ENCODE results near the gene KCNV2.

The KCNV2 gene

DNA sequence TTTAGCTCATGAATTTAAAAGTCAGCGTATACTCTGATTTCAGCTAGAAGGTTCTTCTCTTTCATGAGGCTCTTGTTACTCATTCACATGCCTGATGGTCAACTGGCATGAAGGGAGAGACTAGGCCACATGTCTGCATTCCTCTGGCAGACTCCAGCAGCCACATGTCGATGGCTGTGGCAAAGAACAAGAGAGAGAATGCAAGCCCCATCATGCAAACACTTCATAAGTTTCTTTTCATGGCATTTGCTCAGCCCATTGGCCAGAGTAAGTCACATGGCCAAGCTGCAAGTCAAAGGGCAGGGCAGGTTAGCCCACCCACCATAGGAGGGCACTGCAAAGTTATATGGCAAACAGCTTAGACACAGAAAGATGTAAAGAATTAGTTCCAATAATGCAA lies 5.4 kb downstream of the KCNV2 start:
- DNase-seq: no peak

GRCh38 chr9:2723376-2724065 lies 6.2 kb downstream of the KCNV2 start:
- no peak for DNase-seq

DNA sequence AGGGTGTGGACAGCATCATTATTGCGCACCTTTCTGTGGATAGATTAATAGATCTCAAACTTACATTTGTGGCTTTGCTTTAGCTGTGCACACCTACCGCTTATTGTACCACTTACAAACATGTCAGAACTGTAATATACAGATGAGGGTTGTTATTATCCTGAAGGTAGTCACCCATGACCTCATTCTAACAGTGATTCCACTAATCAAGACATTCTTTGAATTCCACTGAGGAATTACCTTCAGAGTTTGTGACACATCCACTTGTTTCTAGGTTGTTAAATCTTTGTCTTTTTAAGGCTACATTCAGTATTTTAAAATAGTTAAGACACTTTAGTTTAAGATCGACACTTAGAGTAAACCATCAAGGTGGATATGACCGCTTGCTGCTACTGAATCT lies 7.8 kb downstream of the KCNV2 start:
- DNase-seq: no peak

GRCh38 chr9:2725898-2726649 lies 8.8 kb downstream of the KCNV2 start:
- DNase-seq: no peak

DNA sequence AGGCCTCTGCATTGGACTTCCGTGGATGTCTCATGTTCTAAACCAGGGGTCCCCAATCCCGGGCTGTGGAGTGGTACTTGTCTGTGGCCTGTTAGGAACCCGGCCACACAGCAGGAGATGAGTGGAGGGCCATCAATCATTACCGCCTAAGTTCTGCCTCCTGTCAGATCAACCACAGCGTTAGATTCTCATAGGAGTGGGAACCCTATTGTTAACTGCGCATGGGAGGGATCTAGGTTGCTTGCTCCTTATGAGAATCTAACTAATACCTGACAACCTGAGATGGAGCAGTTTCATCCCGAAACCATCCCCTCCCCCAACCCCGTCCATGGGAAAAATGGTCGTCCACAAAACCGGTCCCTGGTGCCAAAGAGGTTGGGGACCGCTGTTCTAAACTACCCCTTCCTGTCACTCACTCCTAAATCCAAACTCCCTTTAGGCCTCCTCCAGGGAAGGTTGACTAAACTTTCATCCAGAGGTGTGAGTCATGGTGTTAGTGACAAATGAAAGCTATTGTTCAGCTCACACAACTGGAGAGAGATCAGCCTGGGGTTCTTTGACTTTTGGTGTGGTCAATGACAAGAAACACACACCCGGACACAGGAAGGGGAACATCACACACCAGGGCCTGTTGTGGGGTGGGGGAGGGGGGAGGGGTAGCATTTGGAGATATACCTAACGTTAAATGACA lies 9.5 kb downstream of the KCNV2 start:
- no peak for DNase-seq

DNA sequence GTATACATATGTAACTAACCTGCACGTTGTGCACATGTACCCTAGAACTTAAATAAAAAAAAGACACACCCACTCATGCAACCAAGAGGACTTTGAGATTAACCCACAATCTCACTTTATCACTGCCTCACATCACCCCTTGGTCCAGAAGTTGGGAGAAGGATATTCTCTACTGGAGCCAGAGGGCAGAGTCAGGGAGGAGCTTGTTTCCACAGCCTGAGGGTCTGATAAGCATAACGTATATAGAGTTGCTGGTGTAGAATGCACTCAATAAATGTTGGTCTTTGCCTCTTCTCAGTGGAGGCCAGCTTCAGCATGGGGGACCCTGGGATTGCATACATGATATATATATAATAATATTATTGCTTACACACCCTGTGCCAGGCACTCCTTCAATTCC lies 10.1 kb downstream of the KCNV2 start:
- DNase-seq: no peak

DNA sequence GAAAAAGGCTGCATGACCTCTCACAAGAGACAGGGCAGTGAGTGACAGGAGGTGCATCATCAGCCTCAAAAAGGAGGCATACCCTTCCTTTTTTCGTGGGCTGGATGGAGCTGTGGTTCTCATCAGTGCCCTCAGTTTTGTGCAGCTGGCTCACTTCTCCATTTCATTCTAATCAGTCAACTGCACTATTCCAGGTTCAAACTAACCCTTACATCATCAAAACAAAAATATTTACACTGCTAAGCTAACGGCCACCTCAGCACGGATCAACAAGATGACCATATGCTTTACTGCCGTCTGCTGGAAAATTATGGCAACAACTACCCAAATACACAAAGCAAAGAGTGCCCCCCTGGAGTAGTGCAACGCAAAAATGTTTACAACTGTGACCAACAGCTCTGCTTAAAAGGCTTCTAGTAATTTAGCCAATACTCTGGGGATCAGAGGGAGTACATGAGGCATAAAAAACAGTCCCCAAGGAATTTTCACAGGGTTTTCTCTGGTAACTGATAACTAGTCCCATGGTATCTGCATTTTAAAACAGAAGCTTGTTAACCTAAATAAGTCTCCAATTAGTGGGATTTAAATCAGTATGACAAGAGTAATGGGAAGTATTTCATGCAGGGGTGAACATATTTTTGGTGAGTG lies 10.8 kb downstream of the KCNV2 start:
- DNase-seq: no peak

DNA sequence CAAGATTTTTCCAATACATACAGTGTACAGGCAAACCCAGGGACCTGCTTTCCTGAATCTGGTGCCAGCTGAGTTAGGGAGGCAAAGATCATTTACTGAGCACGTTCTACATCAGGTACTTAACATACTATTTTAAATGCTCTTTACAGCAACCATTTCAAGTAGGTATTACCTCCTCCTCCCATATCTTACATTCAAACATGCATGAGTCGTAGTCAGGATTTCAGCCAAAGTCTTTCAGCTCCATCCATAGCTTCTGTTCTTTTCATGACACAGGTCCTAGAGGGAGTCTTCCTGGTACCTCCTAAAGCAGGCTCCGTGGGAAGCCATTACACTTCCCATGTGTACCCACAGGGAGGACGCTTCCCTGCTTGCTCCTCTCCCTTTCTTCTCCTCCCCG lies 11.7 kb downstream of the KCNV2 start:
- no peak for DNase-seq

DNA sequence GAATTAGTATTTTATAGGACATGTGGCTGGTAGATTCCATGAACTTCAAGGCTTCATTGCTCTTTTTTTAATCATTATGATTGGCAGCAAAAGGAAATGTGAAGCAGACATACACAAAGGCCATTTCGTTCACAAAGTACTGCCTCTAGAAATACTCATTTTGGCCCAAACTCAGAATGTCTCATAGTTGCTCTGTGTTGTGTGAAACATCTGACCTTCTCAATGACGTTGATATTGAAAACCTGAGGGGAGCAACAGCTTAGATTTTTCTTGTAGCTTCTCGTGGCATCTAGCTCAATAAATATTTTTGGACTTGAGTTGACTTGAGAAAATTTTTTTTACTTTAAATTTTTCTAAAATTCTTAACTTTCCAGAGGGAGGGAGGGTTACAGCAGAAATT lies 12.4 kb downstream of the KCNV2 start:
- no peak for DNase-seq

DNA sequence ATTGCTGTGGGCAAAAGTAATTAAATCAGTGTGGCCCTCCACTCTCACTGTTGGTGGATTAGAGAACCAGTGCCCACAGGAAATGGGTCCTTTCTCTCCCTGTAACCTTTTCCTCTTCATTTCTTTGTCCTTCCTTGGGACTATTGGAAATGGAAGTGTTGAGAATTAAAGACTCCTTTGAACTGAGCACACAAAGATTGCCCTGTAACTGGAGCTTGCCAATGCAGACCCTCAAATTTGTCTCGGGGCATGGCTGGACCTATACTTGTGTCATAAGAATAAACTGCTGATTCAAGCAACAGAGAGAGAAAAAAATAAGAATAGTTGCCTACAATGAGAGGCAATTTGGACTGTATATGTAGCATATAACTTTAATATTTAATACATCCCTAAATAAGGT lies 13.7 kb downstream of the KCNV2 start:
- DNase-seq: no peak

- DNase-seq: no peak
Observed at GRCh38 chr9:2732492-2732891, 15.2 kb downstream of the KCNV2 start.

DNA sequence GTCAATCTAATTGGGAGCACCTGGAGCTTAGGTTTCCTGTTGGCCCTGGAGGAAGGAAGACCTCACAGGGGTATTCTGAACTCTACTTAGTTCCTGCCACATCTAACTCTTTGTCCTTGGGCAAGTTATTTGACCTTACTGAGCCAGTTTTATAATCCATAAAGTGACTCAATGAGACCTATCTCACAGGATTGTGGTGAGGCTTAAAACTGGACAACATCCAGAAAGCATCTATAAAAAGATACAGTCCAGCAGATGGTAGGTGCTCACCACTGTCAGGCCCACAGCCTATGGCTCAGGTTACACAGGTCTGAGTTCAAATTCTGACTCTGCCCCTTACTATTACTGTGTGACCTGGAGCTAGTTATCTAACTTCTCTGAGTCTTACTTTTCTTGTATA lies 23.3 kb downstream of the KCNV2 start:
- no peak for DNase-seq

GRCh38 chr9:2741441-2742158 lies 24.3 kb downstream of the KCNV2 start:
- DNase-seq: no peak

- DNase-seq: no peak
Observed at GRCh38 chr9:2742214-2742613, 24.9 kb downstream of the KCNV2 start.

DNA sequence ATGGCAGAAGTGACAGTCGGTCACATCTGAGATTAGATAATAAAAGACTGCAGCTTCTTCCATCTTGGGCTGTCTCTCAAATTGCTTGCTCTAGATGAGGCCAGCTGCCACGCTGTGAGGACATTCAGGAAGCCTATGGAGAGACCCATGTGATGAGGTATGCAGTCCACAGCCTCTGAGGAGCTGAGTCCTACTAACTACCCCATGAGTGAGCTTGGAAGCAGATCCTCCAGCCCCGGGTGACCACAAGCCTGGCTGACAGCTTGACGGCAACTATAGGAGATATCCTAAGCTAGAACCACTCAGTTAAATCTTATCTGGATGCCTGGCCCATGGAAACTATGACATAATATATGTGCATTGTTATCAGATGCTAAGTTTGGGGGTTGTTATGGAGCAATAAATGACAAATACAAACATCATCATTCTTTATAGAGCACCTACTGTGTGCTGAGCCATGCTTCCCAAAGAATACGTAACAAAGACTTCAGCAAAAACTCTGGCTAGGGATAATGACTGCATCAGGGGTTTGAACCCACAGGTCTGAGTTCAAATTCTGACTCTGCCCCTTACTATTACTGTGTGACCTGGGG lies 26.7 kb downstream of the KCNV2 start:
- no peak for DNase-seq

- no peak for DNase-seq
Observed at GRCh38 chr9:2745560-2746380, 28.5 kb downstream of the KCNV2 start.

- DNase-seq: no peak
Observed at GRCh38 chr9:2749485-2749884, 32.2 kb downstream of the KCNV2 start.

DNA sequence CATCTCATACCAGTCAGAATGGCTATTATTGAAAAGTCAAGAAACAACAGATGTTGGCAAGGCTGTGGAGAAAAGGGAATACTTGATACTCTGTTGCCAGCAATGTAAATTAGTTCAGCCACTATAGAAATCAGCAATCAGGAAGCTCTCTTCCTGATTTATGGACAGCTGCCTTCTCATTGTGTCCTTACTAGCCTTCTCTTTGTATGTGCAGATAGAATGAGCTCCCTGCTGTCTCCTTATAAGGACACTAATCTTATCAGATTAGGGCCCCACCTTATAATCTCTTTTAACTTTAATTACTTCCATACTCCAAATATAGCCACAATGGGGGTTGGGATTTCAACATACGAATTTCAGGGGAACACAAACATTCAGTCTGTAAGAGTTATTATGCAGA lies 38.0 kb downstream of the KCNV2 start:
- DNase-seq: no peak

GRCh38 chr9:2758162-2758897 lies 41.0 kb downstream of the KCNV2 start:
- no peak for DNase-seq

DNA sequence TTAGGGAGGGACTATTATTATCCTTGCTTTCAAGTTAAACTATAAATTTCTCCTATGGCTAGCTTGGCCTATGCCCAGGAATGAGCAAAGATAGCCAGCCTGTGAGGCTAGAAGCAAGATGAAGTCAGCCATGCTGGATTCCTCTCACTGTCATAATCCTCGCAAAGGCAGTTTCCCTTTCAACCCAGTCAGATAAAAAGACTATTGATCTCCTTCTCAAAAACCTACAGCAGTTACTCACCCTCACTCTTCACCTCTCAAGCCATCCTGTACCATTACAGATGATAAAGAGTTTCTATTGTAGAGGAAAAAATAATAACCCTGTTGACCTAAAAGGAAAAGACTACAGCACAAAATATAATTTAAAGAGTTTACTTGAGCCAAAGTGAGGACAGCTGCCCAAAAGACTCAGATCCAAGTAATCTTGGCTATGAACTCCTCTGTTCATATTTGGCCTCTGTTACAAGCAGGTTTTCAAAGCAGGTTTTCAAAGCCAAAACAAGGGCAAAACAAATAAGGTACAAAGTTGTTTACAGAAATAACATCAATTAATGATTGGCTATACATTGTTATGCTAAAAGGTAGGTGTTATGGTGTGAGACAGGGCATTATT lies 41.7 kb downstream of the KCNV2 start:
- no peak for DNase-seq

All from NCI-H2029 (cell line).